ENCODE data around the gene CST1. TPM values are rescaled to one million over a fixed set of nuclear protein-coding genes. Genes with fewer than 3 reads are reported as not detected.
"Not testable (repeated sequence)": the region's sequence is repeated elsewhere in the genome, so short reads cannot be mapped to it uniquely, and the experiment has no call there.

The CST1 gene, protein sequence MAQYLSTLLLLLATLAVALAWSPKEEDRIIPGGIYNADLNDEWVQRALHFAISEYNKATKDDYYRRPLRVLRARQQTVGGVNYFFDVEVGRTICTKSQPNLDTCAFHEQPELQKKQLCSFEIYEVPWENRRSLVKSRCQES
- not detected for polyA plus RNA-seq (ENCODE audit: insufficient read length in 3 of 3)

GRCh38 chr20:23750786-23751185 is at the start of gene CST1:
Gene CST1 (minus strand): TSS chr20:23750935. CDS start chr20:23750866, 69 bp downstream.
- DNase-seq (ENCODE audit: low read depth in 3 of 3, low spot score in 2 of 3), result not testable (repeated sequence)

DNA sequence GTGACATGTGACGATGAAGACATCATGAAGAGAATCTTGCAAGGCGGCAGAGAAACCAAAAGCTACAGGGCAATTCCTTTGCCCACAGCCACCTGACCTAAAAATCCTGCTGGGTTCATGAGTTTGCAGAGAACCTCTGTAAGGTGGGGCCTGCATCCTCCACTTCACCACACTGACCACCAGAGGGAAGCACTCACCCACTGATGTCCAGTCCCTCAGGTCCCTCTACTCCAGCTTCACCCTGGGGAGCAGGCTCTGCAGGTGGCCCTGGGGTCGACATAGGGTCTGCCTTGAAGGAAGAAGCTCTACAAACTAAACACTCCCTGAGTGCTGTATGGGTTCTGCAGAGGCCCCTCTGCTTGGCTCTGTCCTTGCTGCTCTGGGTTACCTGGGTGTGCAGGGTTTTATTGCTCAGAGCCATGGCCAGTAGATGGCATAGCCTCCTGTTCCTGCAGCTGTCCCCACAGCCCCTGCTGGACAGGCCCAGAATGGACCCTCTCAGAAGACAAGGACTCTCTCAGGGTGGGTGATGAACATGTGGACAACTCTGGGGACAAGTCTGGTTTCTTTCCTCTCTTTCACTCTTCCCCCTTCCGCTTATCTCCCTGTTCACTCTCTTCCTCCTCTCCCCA is 48.6 kb upstream of the CST1 start:
- not testable (repeated sequence) for DNase-seq (ENCODE audit: low read depth in 3 of 3, low spot score in 2 of 3)

DNA sequence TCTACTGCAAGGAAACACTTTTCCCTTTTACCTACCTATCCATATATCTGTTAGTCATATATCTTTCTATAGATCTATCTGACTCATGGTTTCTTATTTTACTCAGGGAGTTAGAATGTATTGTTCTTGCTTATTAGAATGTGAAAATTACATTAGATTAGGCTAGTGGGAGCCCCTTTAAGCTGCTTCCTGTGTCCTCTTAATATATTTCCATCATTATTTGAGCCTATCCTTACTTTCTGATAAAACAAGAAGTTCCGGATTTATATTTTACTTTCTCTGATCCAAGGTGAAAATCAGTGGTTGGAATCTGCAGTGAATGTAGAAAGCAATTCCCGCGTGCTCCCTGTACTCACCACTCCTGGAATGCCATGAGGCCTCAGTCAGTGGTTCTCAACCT is 44.8 kb upstream of the CST1 start:
- no peak for DNase-seq (ENCODE audit: low read depth in 3 of 3, low spot score in 2 of 3)

GRCh38 chr20:23794841-23795240 is 44.1 kb upstream of the CST1 start:
- no peak for DNase-seq (ENCODE audit: low read depth in 3 of 3, low spot score in 2 of 3)

DNA sequence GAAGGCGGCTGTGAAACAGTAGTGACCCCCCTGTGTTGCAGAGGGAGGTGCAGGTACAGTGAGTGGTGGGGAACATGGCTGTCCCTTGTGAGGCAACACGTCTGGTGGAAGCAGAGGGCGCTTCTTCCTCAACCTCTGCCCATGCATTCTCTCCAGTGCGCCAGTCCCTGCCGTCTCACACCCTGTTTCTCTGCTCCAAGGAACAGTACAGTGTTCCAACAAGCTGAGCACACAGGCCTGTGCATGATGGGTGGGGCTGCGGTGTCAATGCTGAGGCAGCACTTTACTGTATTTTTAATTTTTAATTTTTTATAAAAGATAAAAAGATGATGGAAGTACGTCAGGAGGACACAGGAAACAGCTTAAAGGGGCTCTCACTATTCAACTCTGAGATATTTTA is 43.3 kb upstream of the CST1 start:
- no peak for DNase-seq (ENCODE audit: low read depth in 3 of 3, low spot score in 2 of 3)

DNA sequence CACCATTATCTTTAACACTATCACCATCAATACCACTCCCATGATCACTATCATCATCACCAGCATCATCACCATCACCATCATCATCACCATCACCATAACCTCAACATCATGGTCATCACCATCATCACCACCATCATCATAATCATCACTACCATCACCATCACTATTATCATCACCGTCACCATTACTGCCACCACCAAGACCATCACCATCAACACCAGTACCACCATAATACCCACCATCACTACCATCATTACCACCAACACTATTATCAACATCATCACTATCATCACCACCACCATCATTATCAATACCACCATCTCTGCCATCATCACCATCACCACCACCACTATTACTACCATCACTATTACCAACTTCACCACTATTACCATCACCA is 32.7 kb upstream of the CST1 start:
- no peak for DNase-seq (ENCODE audit: low read depth in 3 of 3, low spot score in 2 of 3)

GRCh38 chr20:23782366-23782983 is 31.7 kb upstream of the CST1 start:
- DNase-seq (ENCODE audit: low read depth in 3 of 3, low spot score in 2 of 3), result no peak

DNA sequence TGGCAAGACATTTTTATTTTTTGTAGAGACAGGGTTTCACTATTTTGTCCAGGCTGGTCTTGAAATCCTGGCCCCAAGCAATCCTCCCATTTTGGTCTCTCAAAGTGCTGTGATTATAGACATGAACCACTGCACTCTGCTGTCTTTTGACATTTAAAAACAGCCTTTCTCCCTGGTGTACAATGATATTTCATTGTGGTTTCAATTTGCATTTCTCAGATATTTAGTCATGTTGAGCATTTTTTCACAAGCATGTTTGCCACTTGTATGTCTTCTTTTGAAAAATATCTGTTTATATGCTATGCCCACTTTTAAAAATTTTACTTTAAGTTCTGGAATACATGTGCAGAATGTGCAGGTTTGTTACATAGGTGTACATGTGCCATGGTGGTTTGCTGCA is 27.9 kb upstream of the CST1 start:
- DNase-seq (ENCODE audit: low read depth in 3 of 3, low spot score in 2 of 3), result not testable (repeated sequence)

DNA sequence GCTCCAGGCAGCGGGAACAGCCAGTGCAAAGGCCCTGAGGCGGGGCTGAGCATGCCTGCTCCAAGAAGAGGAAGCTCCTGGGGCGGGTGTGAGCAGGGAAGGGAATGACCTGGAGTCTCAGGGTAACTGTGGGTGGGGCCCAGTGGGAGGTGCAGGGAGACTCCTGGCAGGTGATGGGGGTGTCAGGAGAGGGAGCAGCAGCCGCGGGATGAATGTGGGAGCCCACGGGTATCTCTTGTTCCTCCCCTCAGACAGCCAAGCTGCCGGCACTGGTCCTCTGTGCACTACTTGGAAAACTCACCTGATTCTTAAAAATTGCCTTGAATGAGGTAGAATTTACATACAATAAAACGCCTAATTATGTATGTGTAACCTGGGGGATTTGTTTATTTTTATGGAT is 26.6 kb upstream of the CST1 start:
- DNase-seq (ENCODE audit: low read depth in 3 of 3, low spot score in 2 of 3), result not testable (repeated sequence)

DNA sequence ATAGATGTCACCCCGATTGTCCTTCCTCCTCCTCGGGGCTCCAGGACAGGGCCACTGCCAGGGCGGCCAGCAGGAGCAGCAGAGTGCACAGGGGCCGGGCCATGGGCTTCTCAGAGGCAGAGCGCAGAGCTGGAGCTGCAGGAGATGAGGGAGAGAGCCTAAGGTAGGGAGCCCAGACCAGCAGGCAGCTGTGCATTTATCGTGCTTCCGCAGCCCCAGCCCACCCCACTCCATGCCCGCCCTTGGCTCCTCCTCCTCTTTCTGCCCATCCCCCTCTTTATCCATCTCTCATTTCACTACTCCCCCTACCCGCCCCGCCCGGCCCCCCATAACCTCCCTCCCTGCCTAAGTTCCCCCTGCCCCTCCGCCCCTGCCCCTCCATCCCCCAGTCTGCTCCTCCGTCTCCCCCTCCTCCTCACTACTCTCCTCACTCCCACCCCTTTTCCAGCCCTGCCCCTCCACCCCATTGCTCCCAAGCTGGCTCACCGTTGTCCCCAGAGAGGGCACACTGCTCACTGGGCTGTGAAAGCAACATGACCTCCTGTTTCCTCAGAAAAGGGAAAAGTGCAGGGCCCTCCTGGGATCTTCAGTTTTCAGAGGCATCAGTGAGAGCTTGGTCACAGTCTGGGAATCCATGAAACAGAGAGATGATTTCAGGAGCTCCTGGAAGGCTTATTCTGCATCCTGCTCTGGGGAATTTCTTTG is 25.5 kb upstream of the CST1 start:
- DNase-seq (ENCODE audit: low read depth in 3 of 3, low spot score in 2 of 3), result peak; percentile 19 to 57 (median 25)

- DNase-seq (ENCODE audit: low read depth in 3 of 3, low spot score in 2 of 3), result no peak
Observed at GRCh38 chr20:23774081-23774480, 23.3 kb upstream of the CST1 start.

DNA sequence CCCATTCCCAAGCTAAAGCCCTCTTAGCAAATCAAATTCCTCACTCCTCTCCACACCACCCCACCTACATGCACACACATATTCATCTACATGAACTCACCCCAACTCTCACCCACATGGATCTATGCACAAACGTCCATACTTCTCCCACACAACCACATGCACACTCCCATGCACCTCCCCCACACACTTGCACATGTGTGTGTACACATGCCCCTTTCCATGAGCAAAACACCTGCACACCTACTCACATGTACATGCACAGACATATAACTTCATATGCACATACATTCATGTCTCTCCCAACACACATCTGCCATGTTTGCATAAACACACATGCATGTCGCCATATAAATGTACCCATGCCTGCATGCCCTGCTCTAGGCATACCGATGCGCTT is 22.8 kb upstream of the CST1 start:
- DNase-seq (ENCODE audit: low read depth in 3 of 3, low spot score in 2 of 3), result no peak

- DNase-seq (ENCODE audit: low read depth in 3 of 3, low spot score in 2 of 3), result no peak
Observed at GRCh38 chr20:23773127-23773526, 22.4 kb upstream of the CST1 start.

DNA sequence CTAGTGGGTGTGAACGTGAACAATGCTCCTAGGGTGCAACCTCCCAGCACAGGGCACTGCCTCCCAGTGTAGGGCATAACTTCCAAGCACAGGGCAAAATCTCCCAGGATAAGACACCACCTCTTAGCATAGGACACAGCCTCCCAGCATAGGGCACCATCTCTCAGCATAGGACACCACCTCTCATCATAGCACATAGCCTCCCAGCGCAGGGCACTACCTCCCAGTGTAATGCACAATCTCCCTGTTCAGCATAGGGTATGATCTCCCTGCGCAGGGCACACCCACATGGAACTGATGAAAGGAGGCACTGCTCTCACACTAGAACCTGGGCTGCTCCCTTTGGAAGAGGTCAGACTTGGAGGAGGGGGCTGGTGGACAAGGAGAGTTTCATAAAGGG is 21.3 kb upstream of the CST1 start:
- DNase-seq (ENCODE audit: low read depth in 3 of 3, low spot score in 2 of 3), result no peak

DNA sequence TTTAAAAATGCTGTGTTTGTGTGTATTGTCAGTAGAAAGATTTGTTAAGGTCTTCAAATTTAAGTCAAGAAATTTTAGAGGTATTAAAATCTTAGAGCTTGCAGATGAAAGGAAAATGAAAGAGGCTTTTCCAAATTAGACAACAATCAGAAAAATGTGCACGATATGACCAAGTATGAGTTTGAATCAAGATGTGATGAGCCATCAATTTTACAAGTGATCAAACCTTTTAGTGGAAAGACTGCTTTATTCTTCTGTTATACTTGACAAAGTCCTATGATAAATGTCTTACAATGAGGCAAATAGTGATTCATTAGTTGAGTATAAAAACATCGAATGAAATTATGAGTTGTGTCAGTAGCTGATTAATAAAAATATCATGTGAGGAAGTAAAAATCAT is 19.6 kb upstream of the CST1 start:
- no peak for DNase-seq (ENCODE audit: low read depth in 3 of 3, low spot score in 2 of 3)

DNA sequence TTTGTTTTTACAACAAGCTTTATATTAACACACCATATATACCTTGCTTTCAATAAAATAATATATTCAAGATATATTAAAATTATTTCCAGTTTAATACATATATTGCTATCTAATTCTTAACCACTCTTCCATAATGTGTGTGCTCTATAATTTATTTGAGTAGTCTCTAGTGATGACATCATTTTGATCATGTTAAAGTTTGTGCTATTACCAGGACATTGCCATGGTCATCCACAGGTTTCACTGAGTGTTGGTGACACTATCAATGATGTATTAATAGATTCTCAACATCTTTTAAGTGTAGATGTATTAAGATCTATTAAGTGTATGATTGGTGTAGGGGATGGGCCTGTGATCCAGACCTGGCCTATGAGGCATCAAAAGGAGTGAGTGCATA is 17.8 kb upstream of the CST1 start:
- DNase-seq (ENCODE audit: low read depth in 3 of 3, low spot score in 2 of 3), result not testable (repeated sequence)

GRCh38 chr20:23766531-23766930 is 15.8 kb upstream of the CST1 start:
- no peak for DNase-seq (ENCODE audit: low read depth in 3 of 3, low spot score in 2 of 3)

GRCh38 chr20:23765578-23765977 is 14.8 kb upstream of the CST1 start:
- DNase-seq (ENCODE audit: low read depth in 3 of 3, low spot score in 2 of 3), result no peak

- not testable (repeated sequence) for DNase-seq (ENCODE audit: low read depth in 3 of 3, low spot score in 2 of 3)
Observed at GRCh38 chr20:23764630-23765029, 13.9 kb upstream of the CST1 start.

DNA sequence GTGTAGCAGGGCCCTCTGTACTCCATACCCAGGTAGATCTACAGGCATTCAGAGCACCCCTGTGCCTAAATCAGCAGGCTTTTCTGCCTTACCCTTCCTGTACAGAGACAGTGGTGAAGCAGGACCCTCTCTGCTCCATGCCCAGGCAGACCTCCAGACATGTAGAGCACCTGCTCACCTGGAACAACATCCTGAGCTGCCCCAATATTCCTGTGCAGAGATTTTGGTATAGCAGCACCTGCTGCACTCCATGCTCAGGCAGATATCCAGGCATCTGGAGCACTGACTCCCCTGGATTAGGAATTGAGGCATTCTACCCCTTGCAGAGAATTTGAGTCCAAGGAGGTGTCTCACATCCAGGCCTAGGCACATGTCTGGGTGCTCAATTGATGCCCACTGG is 12.6 kb upstream of the CST1 start:
- no peak for DNase-seq (ENCODE audit: low read depth in 3 of 3, low spot score in 2 of 3)

- DNase-seq (ENCODE audit: low read depth in 3 of 3, low spot score in 2 of 3), result no peak
Observed at GRCh38 chr20:23759306-23759940, 8.7 kb upstream of the CST1 start.

Data from right renal cortex interstitium (tissue), 3 donors.